ENCODE results near the gene SGTA.

DNA sequence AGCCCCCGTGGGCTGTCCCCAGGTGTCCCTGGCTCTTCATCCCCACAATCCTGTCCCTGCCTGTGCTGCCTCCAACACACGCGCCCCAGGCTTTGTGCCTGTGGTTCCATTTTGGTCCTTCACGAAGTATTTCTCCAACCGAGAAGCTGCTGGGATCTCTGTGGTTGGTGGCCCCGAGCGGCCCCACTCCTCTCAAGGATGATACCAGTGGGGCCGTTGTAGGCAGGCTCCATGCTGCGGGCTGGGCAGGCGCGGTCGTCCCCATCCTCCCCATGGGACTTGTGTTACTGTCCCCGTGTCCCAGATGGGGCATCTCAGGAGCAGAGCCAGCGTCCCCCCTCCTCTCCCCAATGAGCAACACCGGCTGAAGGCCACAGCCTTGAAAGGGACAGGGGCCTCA is 32.9 kb upstream of the SGTA start:
- TF ChIP-seq, protein P1, sequence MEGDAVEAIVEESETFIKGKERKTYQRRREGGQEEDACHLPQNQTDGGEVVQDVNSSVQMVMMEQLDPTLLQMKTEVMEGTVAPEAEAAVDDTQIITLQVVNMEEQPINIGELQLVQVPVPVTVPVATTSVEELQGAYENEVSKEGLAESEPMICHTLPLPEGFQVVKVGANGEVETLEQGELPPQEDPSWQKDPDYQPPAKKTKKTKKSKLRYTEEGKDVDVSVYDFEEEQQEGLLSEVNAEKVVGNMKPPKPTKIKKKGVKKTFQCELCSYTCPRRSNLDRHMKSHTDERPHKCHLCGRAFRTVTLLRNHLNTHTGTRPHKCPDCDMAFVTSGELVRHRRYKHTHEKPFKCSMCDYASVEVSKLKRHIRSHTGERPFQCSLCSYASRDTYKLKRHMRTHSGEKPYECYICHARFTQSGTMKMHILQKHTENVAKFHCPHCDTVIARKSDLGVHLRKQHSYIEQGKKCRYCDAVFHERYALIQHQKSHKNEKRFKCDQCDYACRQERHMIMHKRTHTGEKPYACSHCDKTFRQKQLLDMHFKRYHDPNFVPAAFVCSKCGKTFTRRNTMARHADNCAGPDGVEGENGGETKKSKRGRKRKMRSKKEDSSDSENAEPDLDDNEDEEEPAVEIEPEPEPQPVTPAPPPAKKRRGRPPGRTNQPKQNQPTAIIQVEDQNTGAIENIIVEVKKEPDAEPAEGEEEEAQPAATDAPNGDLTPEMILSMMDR (IDR thresholded peaks at IDR 0.05) = no peak
- no peak for TF ChIP-seq POLR2AphosphoS5 (IDR thresholded peaks at IDR 0.05)
- TF ChIP-seq POLR2A (IDR thresholded peaks at IDR 0.05) = no peak

All from transverse colon (tissue), 4 donors.